Adrenal gland (tissue), 12 donors: Measurements from ENCODE around the gene HEPHL1. TPM values are rescaled to one million over a fixed set of nuclear protein-coding genes. Genes with fewer than 3 reads are reported as not detected.

Experiments used
- DNase-seq, 7 donors: peaks; one replicate each; pipeline ENCODE4 v3.0.0-alpha.2; 2019 to 2020
- H3K27ac ChIP-seq, 5 donors: fragments of 200-600 bp; sonication (generic) in 4 of 5; 1 replicate in 3 of 5; 2 replicates in 2 of 5; pipeline versions ENCODE4 v1.5.1 to v1.8.0; 2016 to 2020; ENCODE audit warnings: mild to moderate bottlenecking in 1 of 5
- H3K27me3 ChIP-seq: fragments of 200-600 bp; 2 replicates; pipeline ENCODE4 v1.8.0; 2021
- H3K36me3 ChIP-seq, 2 donors: fragments of 200-600 bp; replicated peaks in 1 of 2; 1 replicate in 1 of 2; 2 replicates in 1 of 2; pipeline versions ENCODE4 v1.5.1 to v1.8.0; 2018 to 2022
- H3K4me1 ChIP-seq, 2 donors: fragments of 200-600 bp; replicated peaks in 1 of 2; 1 replicate in 1 of 2; 2 replicates in 1 of 2; pipeline versions ENCODE4 v1.5.1 to v1.8.0; 2018 to 2021
- H3K4me3 ChIP-seq, 4 donors: fragments of 200-600 bp; sonication (generic) in 3 of 4; one replicate each; pipeline ENCODE4 v1.5.1; 2016 to 2018
- H3K9me3 ChIP-seq, 3 donors: fragments of 200-600 bp; sonication (generic) in 1 of 3; replicated peaks in 1 of 3; 1 replicate in 2 of 3; 2 replicates in 1 of 3; pipeline versions ENCODE4 v1.5.1 to v1.8.0; 2016 to 2021
- POLR2A ChIP-seq, 2 donors: fragments of 450-650 bp; IDR thresholded peaks; one replicate each; pipeline ENCODE4 v1.6.1; 2017; ENCODE audit warnings: antibody characterized with exemption in 2 of 2, mild to moderate bottlenecking in 2 of 2, moderate library complexity in 1 of 2
- WGBS, 4 donors: extraction: QIAGEN DNeasy Blood & Tissue Kit in 2 of 4; methylation state at CpG; one replicate each; pipeline versions ENCODE4 v1.1.5 to v1.1.7; 2013 to 2017; 5-methylcytosine and 5-hydroxymethylcytosine counted together
- intact Hi-C, 2 donors: fragments of 100-400 bp; cut with DNase I; formaldehyde crosslinking; loops; one replicate each; pipeline versions ENCODE4 v1.14.1 to v1.15.0; 2022 to 2023
- polyA plus RNA-seq, 3 donors: library from polyadenylated mRNA; stranded (reverse); fragments of 200-250 nt in 2 of 3; fragments of 350-450 nt in 1 of 3; fragmentation: Illumina TruSeq in 1 of 3; extraction: RNeasy Lipid Tissue Mini Kit (QIAGEN cat#74804) in 1 of 3; gene quantifications; one replicate each; pipeline ENCODE4 v1.2.3, GENCODE V29; 2013 to 2014
- total RNA-seq, 9 donors: library from RNA; depleted of rRNA in 4 of 9; stranded (reverse); fragments of >200 nt in 4 of 9; fragments of 120-200 nt in 1 of 9; fragmentation: NEBNext Ultra II Directional in 1 of 9; extraction: Animal tissue kit (Norgen Biotek cat#: 25700) in 1 of 9; gene quantifications; one replicate each; pipeline versions ENCODE4 v1.1.0 to v1.2.4, GENCODE V29; 2013 to 2023
- TF ChIP-seq, protein P1 (sequence below), 6 experiments: fragments of 450-650 bp in 4 of 6; fragments of 200-600 bp in 2 of 6; sonication (generic) in 1 of 6; IDR thresholded peaks; 1 replicate in 5 of 6; 2 replicates in 1 of 6; pipeline versions ENCODE4 v1.5.1 to v1.8.0; 2016 to 2021; ENCODE audit warnings: antibody characterized with exemption in 6 of 6, mild to moderate bottlenecking in 2 of 6, moderate library complexity in 1 of 6
- donor health status: healthy with polysubstance abuse.
- donor health status: Bipolar disorder and iron deficiency.
- donor health status: DM: yes; HTN: yes; CAD: no.
- donor health status: DM: no; HTN: no; CAD: no.
- donor health status: DM: no; HTN: no; CAD: no.
- donor health status: DM: yes; HTN: yes; CAD: no.

The HEPHL1 gene
- total and polyA plus RNA-seq, 12 donors, result 0.06 TPM; not detected in 11

DNA sequence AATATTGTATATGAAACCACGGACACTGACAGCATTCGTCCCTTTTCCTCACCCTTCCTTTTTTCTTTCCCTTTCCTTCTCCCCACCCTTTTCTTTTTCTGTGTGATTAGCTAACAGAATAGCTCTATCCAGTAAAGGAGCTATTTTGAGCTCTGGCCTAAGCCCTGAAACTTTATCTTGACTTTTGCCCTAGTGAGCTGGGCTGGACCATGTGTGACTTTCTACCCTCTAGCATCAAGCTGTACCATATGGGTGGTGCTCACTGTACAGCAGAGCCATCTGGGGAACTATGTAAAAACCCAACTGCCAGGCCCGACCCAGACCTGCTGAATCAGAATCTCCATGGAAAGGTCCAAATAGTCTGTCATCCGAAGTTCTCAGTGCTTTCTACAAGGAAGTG, 85.6 kb downstream of the HEPHL1 start:
- WGBS, 4 donors, result 85 to 90% (median 87%) methylated on average over 4 of the region's 4 CpGs
- no peak overlapping the region for H3K27ac ChIP-seq
- no peaks in the 10 kb centered on the region for H3K27me3 ChIP-seq
- H3K36me3 ChIP-seq, result no peaks in the 10 kb centered on the region
- intact Hi-C loops, result no loop called here
- H3K4me3 ChIP-seq, result no peak overlapping the region
- no peak for DNase-seq
- H3K4me1 ChIP-seq, result no peaks in the 10 kb centered on the region
- no peaks in the 10 kb centered on the region for H3K9me3 ChIP-seq
- TF ChIP-seq POLR2A (IDR thresholded peaks at IDR 0.05), result no peak
- TF ChIP-seq, protein P1, sequence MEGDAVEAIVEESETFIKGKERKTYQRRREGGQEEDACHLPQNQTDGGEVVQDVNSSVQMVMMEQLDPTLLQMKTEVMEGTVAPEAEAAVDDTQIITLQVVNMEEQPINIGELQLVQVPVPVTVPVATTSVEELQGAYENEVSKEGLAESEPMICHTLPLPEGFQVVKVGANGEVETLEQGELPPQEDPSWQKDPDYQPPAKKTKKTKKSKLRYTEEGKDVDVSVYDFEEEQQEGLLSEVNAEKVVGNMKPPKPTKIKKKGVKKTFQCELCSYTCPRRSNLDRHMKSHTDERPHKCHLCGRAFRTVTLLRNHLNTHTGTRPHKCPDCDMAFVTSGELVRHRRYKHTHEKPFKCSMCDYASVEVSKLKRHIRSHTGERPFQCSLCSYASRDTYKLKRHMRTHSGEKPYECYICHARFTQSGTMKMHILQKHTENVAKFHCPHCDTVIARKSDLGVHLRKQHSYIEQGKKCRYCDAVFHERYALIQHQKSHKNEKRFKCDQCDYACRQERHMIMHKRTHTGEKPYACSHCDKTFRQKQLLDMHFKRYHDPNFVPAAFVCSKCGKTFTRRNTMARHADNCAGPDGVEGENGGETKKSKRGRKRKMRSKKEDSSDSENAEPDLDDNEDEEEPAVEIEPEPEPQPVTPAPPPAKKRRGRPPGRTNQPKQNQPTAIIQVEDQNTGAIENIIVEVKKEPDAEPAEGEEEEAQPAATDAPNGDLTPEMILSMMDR (IDR thresholded peaks at IDR 0.05), result no peak

DNA sequence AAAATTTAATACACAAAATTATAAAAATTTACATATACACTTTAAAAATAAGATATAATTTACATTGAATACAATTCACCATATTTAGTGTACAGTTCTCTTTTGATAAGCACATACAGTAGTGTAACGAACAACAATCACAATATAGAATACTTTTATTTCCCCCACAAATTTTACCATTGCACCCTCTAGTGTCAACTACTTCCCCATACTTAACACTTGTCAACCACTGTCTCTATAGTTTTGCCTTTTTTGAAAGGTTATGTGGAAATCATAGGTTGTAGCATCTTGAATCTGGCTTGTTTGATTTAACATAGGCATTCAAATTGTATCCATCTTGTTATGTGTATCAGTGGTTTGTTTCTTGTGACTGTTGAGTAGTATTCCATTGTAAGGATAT, 86.2 kb downstream of the HEPHL1 start:
- WGBS, 4 donors, result 73 to 93% (median 84%) methylated on average over 1 of the region's 1 CpG

DNA sequence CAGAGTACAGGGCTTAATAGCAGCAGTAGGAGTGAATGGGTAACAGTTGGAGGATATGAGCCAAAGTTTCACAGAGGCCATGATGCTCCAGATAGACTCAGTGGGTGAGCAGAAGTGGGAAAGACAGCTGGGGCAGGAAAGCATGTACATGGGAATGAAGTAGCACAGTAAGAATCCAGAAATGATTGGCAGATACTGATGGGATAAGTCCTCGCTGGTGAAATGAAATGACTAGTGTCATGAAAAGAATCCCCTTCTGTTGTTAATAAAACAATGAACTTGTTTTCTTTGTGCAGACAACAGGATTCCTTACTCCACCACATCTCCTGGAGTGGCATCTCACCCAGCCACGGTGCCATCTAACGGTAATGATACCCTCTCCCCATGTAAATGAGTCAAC, 90.1 kb downstream of the HEPHL1 start:
- intact Hi-C loops, result no loop called here
- peaks cover 0 to 6% of the 10 kb centered on the region in 2 donors for H3K4me1 ChIP-seq
- no peak overlapping the region for H3K27ac ChIP-seq
- H3K4me3 ChIP-seq, result no peak overlapping the region
- H3K9me3 ChIP-seq, result no peaks in the 10 kb centered on the region
- no peak for DNase-seq
- no peaks in the 10 kb centered on the region for H3K36me3 ChIP-seq
- no peak for TF ChIP-seq POLR2A (IDR thresholded peaks at IDR 0.05)
- TF ChIP-seq, protein P1 (IDR thresholded peaks at IDR 0.05), result no peak
- no peaks in the 10 kb centered on the region for H3K27me3 ChIP-seq
- WGBS, 4 donors, result 91 to 94% (median 93%) methylated on average over 3 of the region's 3 CpGs

More for the DNA sequence above, 86.2 kb downstream of the HEPHL1 start:
- H3K9me3 ChIP-seq, result no peaks in the 10 kb centered on the region
- no peaks in the 10 kb centered on the region for H3K36me3 ChIP-seq
- intact Hi-C loops, result no loop called here
- TF ChIP-seq, protein P1 (IDR thresholded peaks at IDR 0.05), result no peak
- no peak for TF ChIP-seq POLR2A (IDR thresholded peaks at IDR 0.05)
- H3K4me1 ChIP-seq, result no peaks in the 10 kb centered on the region
- no peak overlapping the region for H3K4me3 ChIP-seq
- H3K27ac ChIP-seq, result no peak overlapping the region
- DNase-seq, result no peak
- H3K27me3 ChIP-seq, result no peaks in the 10 kb centered on the region

DNA sequence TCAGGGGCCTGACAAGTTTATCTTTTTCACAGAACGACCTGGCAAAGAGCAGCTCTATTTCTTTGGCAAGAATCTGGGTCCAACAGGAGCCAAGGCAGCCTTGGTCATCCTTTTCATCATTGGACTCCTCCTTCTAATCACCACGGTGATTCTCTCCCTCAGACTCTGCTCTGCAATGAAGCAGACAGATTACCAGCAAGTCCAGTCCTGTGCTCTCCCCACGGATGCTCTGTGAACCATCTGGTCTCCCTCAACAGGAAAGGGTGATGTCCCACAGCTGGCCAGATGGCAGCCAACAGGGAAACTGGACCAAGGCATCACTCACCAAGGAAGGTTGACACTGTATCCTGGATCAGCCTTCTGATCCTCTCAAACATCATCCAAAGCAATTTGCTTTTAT, 90.5 kb downstream of the HEPHL1 start:
- intact Hi-C loops, result no loop called here
- Histone ChIP-seq H3K9me3 (no peaks in the 10 kb centered on the region), H3K27me3 (no peaks in the 10 kb centered on the region), H3K4me1 (peaks cover 0 to 10% of the 10 kb centered on the region in 2 donors), H3K4me3 (no peak overlapping the region), H3K27ac (no peak overlapping the region), H3K36me3 (no peaks in the 10 kb centered on the region)
- TF ChIP-seq POLR2A (IDR thresholded peaks at IDR 0.05), result no peak
- TF ChIP-seq, protein P1 (IDR thresholded peaks at IDR 0.05), result no peak
- no peak for DNase-seq
- 37 to 51% (median 44%) methylated on average over 3 of the region's 3 CpGs for WGBS, 4 donors
